OCI-LY3 (cell line): ENCODE measurements around the gene ESRRB.

Source experiments
- CTCF ChIP-seq: fragments of 200-600, 300-600 bp; sonication (generic); IDR thresholded peaks from 2 replicates; pipeline ENCODE4 v1.5.1; 2014; ENCODE audit warnings: antibody characterized with exemption, low read length, low read depth
- EZH2phosphoT487 ChIP-seq: fragments of 200-600 bp; shearing (Covaris generic); IDR thresholded peaks from 2 replicates; pipeline ENCODE4 v1.6.1; 2018; ENCODE audit warnings: antibody characterized with exemption, mixed run types, low read depth

DNA sequence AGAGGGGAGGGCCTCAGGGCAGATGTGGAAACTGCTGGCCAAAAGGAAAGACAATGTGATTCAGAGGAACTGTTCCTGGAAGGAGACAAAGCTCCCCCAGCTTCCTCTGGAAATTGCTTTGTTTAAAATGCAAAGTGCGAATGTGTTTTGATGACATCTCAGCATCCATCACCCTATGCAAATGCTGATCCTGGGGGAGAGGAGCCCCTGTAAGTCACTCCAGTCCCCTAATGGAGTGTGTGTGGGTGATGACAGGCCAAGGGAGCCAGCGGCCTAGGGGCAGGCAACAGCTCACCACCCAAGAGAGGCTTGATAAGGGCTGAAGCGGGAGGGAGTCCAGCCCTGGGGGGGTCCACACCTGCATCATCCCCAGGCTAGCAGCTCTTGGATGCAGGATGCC, 134.2 kb downstream of the ESRRB start:
- TF ChIP-seq EZH2phosphoT487: no peak
- TF ChIP-seq CTCF: no peak
